GM12891 (cell line): Measurements from ENCODE around the gene CFAP91.

Experiments used
- PAX5 ChIP-seq: IDR thresholded peaks from 2 replicates; pipeline ENCODE4 v1.6.1; 2011; ENCODE audit warnings: low read length, moderate library complexity, mild to moderate bottlenecking; ENCODE audit not compliant: insufficient read depth, severe bottlenecking
- POLR2A ChIP-seq: IDR thresholded peaks from 2 replicates; pipeline ENCODE4 v1.6.1; 2011; ENCODE audit warnings: low read depth, low read length, control low read depth
- POLR2AphosphoS5 ChIP-seq: IDR thresholded peaks from 2 replicates; pipeline ENCODE4 v1.6.1; 2011; ENCODE audit warnings: low read depth, low read length, control low read depth
- SPI1 ChIP-seq: IDR thresholded peaks from 2 replicates; pipeline ENCODE4 v1.6.1; 2011; ENCODE audit warnings: low read depth, low read length, control low read depth
- TAF1 ChIP-seq: IDR thresholded peaks from 2 replicates; pipeline ENCODE4 v1.6.1; 2011; ENCODE audit warnings: low read depth, low read length, control low read depth

- TF ChIP-seq PAX5: no peak
- no peak for TF ChIP-seq POLR2AphosphoS5
- TF ChIP-seq POLR2A: no peak
- TF ChIP-seq SPI1: no peak
- no peak for TF ChIP-seq TAF1
These were observed 1.7 kb upstream of the CFAP91 start for GRCh38 chr3:119700920-119701734.
